Liver (tissue), 3 donors: ENCODE measurements around the gene GPR183.

Experiments
- EGR1 ChIP-seq, 2 donors: IDR thresholded peaks; 2 replicates each; pipeline ENCODE4 v1.6.1; 2016 to 2018; ENCODE audit warnings: antibody characterized with exemption in 2 of 2, low read depth in 2 of 2
- HNF4A ChIP-seq, 2 donors: conservative IDR thresholded peaks; 2 replicates each; pipeline ENCODE4 v1.6.1; 2016; ENCODE audit warnings: antibody characterized with exemption in 2 of 2, mild to moderate bottlenecking in 2 of 2
- JUND ChIP-seq, 2 donors: IDR thresholded peaks; 2 replicates each; pipeline ENCODE4 v1.6.1; 2016; ENCODE audit warnings: antibody characterized with exemption in 2 of 2
- NR2F2 ChIP-seq: IDR thresholded peaks from 2 replicates; pipeline ENCODE4 v1.6.1; 2016; ENCODE audit warnings: antibody characterized with exemption
- RXRA ChIP-seq, 2 donors: IDR thresholded peaks; 2 replicates each; pipeline ENCODE4 v1.6.1; 2017 to 2018; ENCODE audit warnings: antibody characterized with exemption in 2 of 2, mild to moderate bottlenecking in 1 of 2
- SP1 ChIP-seq: IDR thresholded peaks from 2 replicates; pipeline ENCODE4 v1.6.1; 2018; ENCODE audit warnings: antibody characterized with exemption, mild to moderate bottlenecking
- TAF1 ChIP-seq: conservative IDR thresholded peaks from 2 replicates; pipeline ENCODE4 v1.6.1; 2016; ENCODE audit warnings: antibody characterized with exemption, mild to moderate bottlenecking
- YY1 ChIP-seq: IDR thresholded peaks from 2 replicates; pipeline ENCODE4 v1.6.1; 2016; ENCODE audit warnings: antibody characterized with exemption, mild to moderate bottlenecking
- TF ChIP-seq, protein P1 (sequence below): IDR thresholded peaks from 2 replicates; pipeline ENCODE4 v1.6.1; 2016; ENCODE audit warnings: antibody characterized with exemption
- TF ChIP-seq, protein P2 (sequence below): fragments of 150-350 bp; IDR thresholded peaks from 2 replicates; pipeline ENCODE4 v1.5.1; 2017; ENCODE audit warnings: improper control_type of control experiment, low read depth, low read length; ENCODE audit not compliant: missing input control
- TF ChIP-seq, protein P3 (sequence below): IDR thresholded peaks from 2 replicates; pipeline ENCODE4 v1.6.1; 2016; ENCODE audit warnings: antibody characterized with exemption
- TF ChIP-seq, protein P4 (sequence below): IDR thresholded peaks from 2 replicates; pipeline ENCODE4 v1.6.1; 2016; ENCODE audit warnings: antibody characterized with exemption, mild to moderate bottlenecking
- donor health status: healthy.
- donor health status: healthy.

DNA sequence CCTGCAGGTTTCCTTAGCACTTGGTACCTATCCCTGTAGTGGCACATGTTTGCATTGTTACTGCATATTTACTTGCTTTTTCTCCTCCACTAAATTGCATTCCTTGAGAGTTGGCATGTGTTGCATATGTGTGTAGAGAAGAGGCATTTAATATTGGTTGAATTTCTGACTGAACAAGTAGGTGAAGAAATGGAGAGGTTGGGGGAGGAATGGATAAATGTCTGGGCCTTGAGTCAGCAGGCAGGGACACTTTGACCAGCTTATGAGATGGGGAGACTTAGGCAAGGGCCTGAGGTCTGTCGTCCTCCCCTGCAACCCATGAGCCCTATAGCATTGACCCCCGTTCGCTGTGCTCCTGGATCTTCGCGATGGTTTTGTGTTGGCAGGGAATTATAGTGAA lies 47.0 kb downstream of the GPR183 start:
- TF ChIP-seq, protein P1, sequence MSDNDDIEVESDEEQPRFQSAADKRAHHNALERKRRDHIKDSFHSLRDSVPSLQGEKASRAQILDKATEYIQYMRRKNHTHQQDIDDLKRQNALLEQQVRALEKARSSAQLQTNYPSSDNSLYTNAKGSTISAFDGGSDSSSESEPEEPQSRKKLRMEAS = no peak
- TF ChIP-seq JUND (IDR thresholded peaks at IDR 0.05) = no peak
- TF ChIP-seq HNF4A (conservative IDR thresholded peaks at IDR 0.05) = no peak
- TF ChIP-seq, protein P2, sequence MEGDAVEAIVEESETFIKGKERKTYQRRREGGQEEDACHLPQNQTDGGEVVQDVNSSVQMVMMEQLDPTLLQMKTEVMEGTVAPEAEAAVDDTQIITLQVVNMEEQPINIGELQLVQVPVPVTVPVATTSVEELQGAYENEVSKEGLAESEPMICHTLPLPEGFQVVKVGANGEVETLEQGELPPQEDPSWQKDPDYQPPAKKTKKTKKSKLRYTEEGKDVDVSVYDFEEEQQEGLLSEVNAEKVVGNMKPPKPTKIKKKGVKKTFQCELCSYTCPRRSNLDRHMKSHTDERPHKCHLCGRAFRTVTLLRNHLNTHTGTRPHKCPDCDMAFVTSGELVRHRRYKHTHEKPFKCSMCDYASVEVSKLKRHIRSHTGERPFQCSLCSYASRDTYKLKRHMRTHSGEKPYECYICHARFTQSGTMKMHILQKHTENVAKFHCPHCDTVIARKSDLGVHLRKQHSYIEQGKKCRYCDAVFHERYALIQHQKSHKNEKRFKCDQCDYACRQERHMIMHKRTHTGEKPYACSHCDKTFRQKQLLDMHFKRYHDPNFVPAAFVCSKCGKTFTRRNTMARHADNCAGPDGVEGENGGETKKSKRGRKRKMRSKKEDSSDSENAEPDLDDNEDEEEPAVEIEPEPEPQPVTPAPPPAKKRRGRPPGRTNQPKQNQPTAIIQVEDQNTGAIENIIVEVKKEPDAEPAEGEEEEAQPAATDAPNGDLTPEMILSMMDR = no peak
- TF ChIP-seq, protein P3, sequence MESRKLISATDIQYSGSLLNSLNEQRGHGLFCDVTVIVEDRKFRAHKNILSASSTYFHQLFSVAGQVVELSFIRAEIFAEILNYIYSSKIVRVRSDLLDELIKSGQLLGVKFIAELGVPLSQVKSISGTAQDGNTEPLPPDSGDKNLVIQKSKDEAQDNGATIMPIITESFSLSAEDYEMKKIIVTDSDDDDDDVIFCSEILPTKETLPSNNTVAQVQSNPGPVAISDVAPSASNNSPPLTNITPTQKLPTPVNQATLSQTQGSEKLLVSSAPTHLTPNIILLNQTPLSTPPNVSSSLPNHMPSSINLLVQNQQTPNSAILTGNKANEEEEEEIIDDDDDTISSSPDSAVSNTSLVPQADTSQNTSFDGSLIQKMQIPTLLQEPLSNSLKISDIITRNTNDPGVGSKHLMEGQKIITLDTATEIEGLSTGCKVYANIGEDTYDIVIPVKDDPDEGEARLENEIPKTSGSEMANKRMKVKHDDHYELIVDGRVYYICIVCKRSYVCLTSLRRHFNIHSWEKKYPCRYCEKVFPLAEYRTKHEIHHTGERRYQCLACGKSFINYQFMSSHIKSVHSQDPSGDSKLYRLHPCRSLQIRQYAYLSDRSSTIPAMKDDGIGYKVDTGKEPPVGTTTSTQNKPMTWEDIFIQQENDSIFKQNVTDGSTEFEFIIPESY = no peak
- TF ChIP-seq YY1 = no peak
- no peak for TF ChIP-seq NR2F2
- TF ChIP-seq TAF1 = no peak
- no peak for TF ChIP-seq EGR1 (IDR thresholded peaks at IDR 0.05; ENCODE audit: low read depth in 2 of 2)
- no peak for TF ChIP-seq RXRA (IDR thresholded peaks at IDR 0.05)
- TF ChIP-seq SP1 = no peak
- TF ChIP-seq, protein P4, sequence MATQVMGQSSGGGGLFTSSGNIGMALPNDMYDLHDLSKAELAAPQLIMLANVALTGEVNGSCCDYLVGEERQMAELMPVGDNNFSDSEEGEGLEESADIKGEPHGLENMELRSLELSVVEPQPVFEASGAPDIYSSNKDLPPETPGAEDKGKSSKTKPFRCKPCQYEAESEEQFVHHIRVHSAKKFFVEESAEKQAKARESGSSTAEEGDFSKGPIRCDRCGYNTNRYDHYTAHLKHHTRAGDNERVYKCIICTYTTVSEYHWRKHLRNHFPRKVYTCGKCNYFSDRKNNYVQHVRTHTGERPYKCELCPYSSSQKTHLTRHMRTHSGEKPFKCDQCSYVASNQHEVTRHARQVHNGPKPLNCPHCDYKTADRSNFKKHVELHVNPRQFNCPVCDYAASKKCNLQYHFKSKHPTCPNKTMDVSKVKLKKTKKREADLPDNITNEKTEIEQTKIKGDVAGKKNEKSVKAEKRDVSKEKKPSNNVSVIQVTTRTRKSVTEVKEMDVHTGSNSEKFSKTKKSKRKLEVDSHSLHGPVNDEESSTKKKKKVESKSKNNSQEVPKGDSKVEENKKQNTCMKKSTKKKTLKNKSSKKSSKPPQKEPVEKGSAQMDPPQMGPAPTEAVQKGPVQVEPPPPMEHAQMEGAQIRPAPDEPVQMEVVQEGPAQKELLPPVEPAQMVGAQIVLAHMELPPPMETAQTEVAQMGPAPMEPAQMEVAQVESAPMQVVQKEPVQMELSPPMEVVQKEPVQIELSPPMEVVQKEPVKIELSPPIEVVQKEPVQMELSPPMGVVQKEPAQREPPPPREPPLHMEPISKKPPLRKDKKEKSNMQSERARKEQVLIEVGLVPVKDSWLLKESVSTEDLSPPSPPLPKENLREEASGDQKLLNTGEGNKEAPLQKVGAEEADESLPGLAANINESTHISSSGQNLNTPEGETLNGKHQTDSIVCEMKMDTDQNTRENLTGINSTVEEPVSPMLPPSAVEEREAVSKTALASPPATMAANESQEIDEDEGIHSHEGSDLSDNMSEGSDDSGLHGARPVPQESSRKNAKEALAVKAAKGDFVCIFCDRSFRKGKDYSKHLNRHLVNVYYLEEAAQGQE = no peak
